Anterior cingulate cortex (tissue), 58 donors: ENCODE results near the gene PTGER1.
"Not testable (repeated sequence)": the region's sequence is repeated elsewhere in the genome, so short reads cannot be mapped to it uniquely, and the experiment has no call there.

Source experiments
- DNase-seq, 58 donors: peaks; one replicate each; lab custom pipeline; 2025; lab: John Stamatoyannopoulos, UW

PTGER1 gene

GRCh38 chr19:14477418-14478112 lies 2.4 kb upstream of the PTGER1 start:
- no peak for DNase-seq

GRCh38 chr19:14476673-14477401 lies 1.7 kb upstream of the PTGER1 start:
- no peak for DNase-seq

- no peak for DNase-seq
Observed at GRCh38 chr19:14476327-14476672, 1.1 kb upstream of the PTGER1 start.

GRCh38 chr19:14474827-14475226 lies 327 bp downstream of the PTGER1 start:
- no peak for DNase-seq

GRCh38 chr19:14473978-14474578 lies 1.1 kb downstream of the PTGER1 start:
- DNase-seq, result peak in 10 of 58 donors; percentile 11 to 45 (median 30)

GRCh38 chr19:14473073-14473977 lies 1.8 kb downstream of the PTGER1 start:
- peak in 3 of 58 donors; percentile 3 to 45 (median 26) for DNase-seq

- peak in 37 of 58 donors; percentile 10 to 74 (median 29) for DNase-seq
Observed at GRCh38 chr19:14472202-14472938, 2.8 kb downstream of the PTGER1 start.

- no peak for DNase-seq
Observed at GRCh38 chr19:14471436-14472187, 3.5 kb downstream of the PTGER1 start.

- DNase-seq, result no peak
Observed at GRCh38 chr19:14470031-14470876, 4.9 kb downstream of the PTGER1 start.

GRCh38 chr19:14467816-14468215 lies 7.3 kb downstream of the PTGER1 start:
- DNase-seq, result no peak

GRCh38 chr19:14467391-14467790 lies 7.8 kb downstream of the PTGER1 start:
- no peak for DNase-seq

- DNase-seq, result no peak
Observed at GRCh38 chr19:14463747-14464146, 11.4 kb downstream of the PTGER1 start.

- not testable (repeated sequence) for DNase-seq
Observed at GRCh38 chr19:14462401-14462800, 12.8 kb downstream of the PTGER1 start.

- no peak for DNase-seq
Observed at GRCh38 chr19:14460935-14461334, 14.2 kb downstream of the PTGER1 start.

GRCh38 chr19:14459703-14460102 lies 15.5 kb downstream of the PTGER1 start:
- DNase-seq, result no peak

- DNase-seq, result not testable (repeated sequence)
Observed at GRCh38 chr19:14452303-14452702, 22.9 kb downstream of the PTGER1 start.

GRCh38 chr19:14450876-14451275 lies 24.3 kb downstream of the PTGER1 start:
- no peak for DNase-seq
